ENCODE measurements around the gene CTBP2. TPM values are rescaled to one million over a fixed set of nuclear protein-coding genes. Genes with fewer than 3 reads are reported as not detected.

CTBP2 gene
- total RNA-seq, 4 donors from 2014 or later = 74.8 to 103 (median 79.2) TPM

DNA sequence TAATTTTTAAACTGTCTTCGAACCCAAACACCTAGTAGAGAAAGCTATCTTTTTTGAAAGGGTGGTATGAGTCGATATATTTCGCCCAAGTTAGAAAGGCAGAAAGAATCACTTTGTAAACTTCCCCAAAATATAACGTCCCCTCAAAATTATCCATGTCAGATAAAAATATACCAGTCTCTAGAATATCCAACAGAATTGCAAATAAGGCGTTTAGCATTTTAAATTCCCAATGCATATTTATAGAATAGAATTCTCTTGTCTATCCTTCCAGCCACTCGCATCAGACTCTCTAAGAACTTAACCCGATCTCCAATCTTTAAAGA lies 2.1 kb downstream of the CTBP2 start:
- WGBS, 2 donors (ENCODE audit: low coverage in 1 of 2) = 2 to 16% methylated on average over 7 of the region's 7 CpGs
- ATAC-seq = no peak
- peaks cover 11 to 61% (median 49%) of the 10 kb centered on the region in 3 donors for H3K4me1 ChIP-seq
- TF ChIP-seq, protein P1, sequence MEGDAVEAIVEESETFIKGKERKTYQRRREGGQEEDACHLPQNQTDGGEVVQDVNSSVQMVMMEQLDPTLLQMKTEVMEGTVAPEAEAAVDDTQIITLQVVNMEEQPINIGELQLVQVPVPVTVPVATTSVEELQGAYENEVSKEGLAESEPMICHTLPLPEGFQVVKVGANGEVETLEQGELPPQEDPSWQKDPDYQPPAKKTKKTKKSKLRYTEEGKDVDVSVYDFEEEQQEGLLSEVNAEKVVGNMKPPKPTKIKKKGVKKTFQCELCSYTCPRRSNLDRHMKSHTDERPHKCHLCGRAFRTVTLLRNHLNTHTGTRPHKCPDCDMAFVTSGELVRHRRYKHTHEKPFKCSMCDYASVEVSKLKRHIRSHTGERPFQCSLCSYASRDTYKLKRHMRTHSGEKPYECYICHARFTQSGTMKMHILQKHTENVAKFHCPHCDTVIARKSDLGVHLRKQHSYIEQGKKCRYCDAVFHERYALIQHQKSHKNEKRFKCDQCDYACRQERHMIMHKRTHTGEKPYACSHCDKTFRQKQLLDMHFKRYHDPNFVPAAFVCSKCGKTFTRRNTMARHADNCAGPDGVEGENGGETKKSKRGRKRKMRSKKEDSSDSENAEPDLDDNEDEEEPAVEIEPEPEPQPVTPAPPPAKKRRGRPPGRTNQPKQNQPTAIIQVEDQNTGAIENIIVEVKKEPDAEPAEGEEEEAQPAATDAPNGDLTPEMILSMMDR (IDR thresholded peaks at IDR 0.05) = no peak
- TF ChIP-seq POLR2A (IDR thresholded peaks at IDR 0.05) = no peak
- no peaks in the 10 kb centered on the region for H3K27me3 ChIP-seq
- peak overlapping the region; percentile 92 to 99 (median 98) for H3K27ac ChIP-seq
- H3K4me3 ChIP-seq = peak overlapping the region; percentile 97
- H3K36me3 ChIP-seq = no peaks in the 10 kb centered on the region
- H3K9me3 ChIP-seq = no peaks in the 10 kb centered on the region

DNA sequence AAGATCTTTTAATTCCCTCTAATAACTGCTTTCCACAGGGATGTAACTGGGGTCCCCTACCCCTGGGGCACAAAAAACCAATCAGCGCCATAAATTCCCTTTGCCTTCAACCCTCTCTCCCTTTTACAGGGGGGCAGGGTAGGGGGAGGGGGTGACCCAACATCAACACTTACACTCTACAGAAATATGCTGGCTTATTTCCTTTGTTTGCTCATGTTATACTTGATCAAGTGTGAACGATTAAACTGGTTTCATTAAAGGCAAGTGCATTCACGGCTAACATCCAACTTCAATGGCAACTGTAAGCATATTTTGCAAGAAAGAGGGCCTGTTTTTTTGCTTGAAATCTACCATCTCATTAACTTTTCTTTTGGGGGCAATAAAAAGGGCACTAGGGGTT lies 2.9 kb downstream of the CTBP2 start:
- TF ChIP-seq POLR2A (IDR thresholded peaks at IDR 0.05) (no peak), EP300 (IDR thresholded peaks at IDR 0.05) (no peak), POLR2AphosphoS5 (IDR thresholded peaks at IDR 0.05) (no peak)
- TF ChIP-seq, protein P1 (IDR thresholded peaks at IDR 0.05) = no peak
- Histone ChIP-seq H3K9me3 (no peaks in the 10 kb centered on the region), H3K4me3 (peak overlapping the region; percentile 97), H3K27me3 (no peaks in the 10 kb centered on the region), H3K36me3 (no peaks in the 10 kb centered on the region), H3K27ac (peak overlapping the region; percentile 76 to 99 (median 98)), H3K4me1 (peaks cover 12 to 68% (median 56%) of the 10 kb centered on the region in 3 donors)
- WGBS, 2 donors (ENCODE audit: low coverage in 1 of 2) = 27 to 34% methylated on average over 3 of the region's 3 CpGs
- ATAC-seq = no peak

GRCh38 chr10:125156739-125157480 lies 3.5 kb downstream of the CTBP2 start:
- H3K36me3 ChIP-seq = no peaks in the 10 kb centered on the region
- 27 to 40% methylated on average over 12 to 13 of the region's 13 CpGs for WGBS, 2 donors (ENCODE audit: low coverage in 1 of 2)
- peaks cover 18 to 68% (median 59%) of the 10 kb centered on the region in 3 donors for H3K4me1 ChIP-seq
- peak overlapping the region; percentile 97 for H3K4me3 ChIP-seq
- no peak for ATAC-seq
- TF ChIP-seq, protein P1 (IDR thresholded peaks at IDR 0.05) = no peak
- TF ChIP-seq POLR2AphosphoS5 (IDR thresholded peaks at IDR 0.05) (no peak), POLR2A (IDR thresholded peaks at IDR 0.05) (no peak), EP300 (IDR thresholded peaks at IDR 0.05) (no peak)
- peak overlapping the region; percentile 76 to 99 (median 98) for H3K27ac ChIP-seq
- no peaks in the 10 kb centered on the region for H3K9me3 ChIP-seq
- H3K27me3 ChIP-seq = no peaks in the 10 kb centered on the region

DNA sequence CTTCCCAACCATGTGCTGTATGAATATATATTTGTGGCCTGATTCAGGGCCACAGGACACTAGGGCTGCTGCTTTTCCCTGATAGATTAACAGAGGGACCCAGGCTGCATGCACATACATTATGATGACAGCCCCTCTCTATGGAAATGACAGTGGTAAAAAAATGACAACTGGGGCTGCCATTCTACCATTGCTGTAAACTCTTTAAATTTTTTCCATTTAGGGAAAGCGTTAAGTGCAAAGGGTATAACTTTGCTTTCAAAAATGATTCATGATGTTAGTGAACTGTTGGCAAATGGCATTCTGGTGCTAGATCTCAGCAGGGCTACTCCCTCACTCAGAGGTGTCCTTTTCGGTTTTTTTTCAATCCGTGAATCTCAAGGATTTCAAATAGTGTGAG lies 4.2 kb downstream of the CTBP2 start:
- H3K36me3 ChIP-seq = peaks cover 0 to 2% of the 10 kb centered on the region in 2 donors
- H3K9me3 ChIP-seq = no peaks in the 10 kb centered on the region
- H3K27ac ChIP-seq = peak overlapping the region; percentile 76 to 99 (median 98)
- H3K27me3 ChIP-seq = no peaks in the 10 kb centered on the region
- H3K4me1 ChIP-seq = peaks cover 20 to 71% (median 64%) of the 10 kb centered on the region in 3 donors
- 7 to 40% methylated on average over 3 of the region's 3 CpGs for WGBS, 2 donors (ENCODE audit: low coverage in 1 of 2)
- ATAC-seq = no peak
- no peak overlapping the region for H3K4me3 ChIP-seq
- TF ChIP-seq POLR2A (IDR thresholded peaks at IDR 0.05) (no peak), EP300 (IDR thresholded peaks at IDR 0.05) (no peak)
- TF ChIP-seq, protein P1 (IDR thresholded peaks at IDR 0.05) = no peak

GRCh38 chr10:125155101-125155500 lies 5.3 kb downstream of the CTBP2 start:
- H3K36me3 ChIP-seq = peaks cover 0 to 7% of the 10 kb centered on the region in 2 donors
- TF ChIP-seq EP300 (IDR thresholded peaks at IDR 0.05) = no peak
- TF ChIP-seq POLR2A (IDR thresholded peaks at IDR 0.05) = no peak
- no peak for TF ChIP-seq POLR2AphosphoS5 (IDR thresholded peaks at IDR 0.05)
- TF ChIP-seq, protein P1 (IDR thresholded peaks at IDR 0.05) = no peak
- H3K27me3 ChIP-seq = no peaks in the 10 kb centered on the region
- peak overlapping the region; percentile 82 to 99 (median 98) for H3K27ac ChIP-seq
- WGBS, 2 donors (ENCODE audit: low coverage in 1 of 2) = 5 to 21% methylated on average over 8 of the region's 8 CpGs
- H3K9me3 ChIP-seq = no peaks in the 10 kb centered on the region
- no peak for ATAC-seq
- H3K4me3 ChIP-seq = peak overlapping the region in 1 of 2 donors; percentile 25
- peaks cover 20 to 82% (median 67%) of the 10 kb centered on the region in 3 donors for H3K4me1 ChIP-seq

All from gastroesophageal sphincter (tissue), 4 donors.